HG03558 (cell line): ENCODE results near the gene SLC44A2.
"Not testable (repeated sequence)": the region's sequence is repeated elsewhere in the genome, so short reads cannot be mapped to it uniquely, and the experiment has no call there.

Experiments
- ATAC-seq: cut with Tn5 transposase; IDR thresholded peaks from one replicate; pipeline ENCODE4 v1.9.1; 2021; ENCODE audit warnings: moderate number of reproducible peaks; ENCODE audit not compliant: unreplicated experiment; ENCODE audit errors: extremely low read depth

The SLC44A2 gene

DNA sequence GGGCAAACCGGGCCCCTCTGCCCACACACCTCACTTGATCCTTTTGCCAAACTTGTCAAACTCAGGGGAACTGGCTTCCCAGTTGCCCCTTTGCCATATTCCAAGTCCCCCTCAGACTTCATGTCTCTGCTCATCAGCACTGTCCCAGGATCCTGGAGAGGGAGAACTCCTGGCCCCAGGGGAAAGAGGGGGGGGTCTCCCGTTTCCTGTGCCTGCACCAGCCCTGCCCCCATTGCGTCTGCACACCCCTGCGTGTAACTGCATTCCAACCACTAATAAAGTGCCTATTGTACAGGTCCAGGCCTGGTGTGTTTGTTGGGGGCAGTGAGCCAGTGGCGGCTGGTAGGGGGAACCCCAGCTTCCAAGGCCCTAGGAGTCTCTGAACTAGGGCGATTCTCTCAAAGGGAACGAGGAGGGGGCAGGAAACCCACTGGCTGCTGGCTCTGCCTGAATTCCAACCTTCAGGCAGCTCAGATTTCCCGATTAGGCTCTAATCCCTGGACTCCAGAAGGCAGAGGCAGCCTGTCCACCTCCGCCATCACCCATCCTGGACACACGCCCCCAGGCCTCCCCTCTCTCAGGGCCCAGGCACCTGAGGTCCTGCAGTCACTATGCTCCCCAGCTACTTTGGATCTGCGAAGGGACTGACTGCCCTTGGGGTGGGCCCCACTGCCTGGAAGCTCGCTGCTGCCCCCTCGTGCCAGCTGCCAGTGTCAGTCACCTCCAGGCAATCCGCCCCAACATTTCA, 19.1 kb downstream of the SLC44A2 start:
- no peak for ATAC-seq

DNA sequence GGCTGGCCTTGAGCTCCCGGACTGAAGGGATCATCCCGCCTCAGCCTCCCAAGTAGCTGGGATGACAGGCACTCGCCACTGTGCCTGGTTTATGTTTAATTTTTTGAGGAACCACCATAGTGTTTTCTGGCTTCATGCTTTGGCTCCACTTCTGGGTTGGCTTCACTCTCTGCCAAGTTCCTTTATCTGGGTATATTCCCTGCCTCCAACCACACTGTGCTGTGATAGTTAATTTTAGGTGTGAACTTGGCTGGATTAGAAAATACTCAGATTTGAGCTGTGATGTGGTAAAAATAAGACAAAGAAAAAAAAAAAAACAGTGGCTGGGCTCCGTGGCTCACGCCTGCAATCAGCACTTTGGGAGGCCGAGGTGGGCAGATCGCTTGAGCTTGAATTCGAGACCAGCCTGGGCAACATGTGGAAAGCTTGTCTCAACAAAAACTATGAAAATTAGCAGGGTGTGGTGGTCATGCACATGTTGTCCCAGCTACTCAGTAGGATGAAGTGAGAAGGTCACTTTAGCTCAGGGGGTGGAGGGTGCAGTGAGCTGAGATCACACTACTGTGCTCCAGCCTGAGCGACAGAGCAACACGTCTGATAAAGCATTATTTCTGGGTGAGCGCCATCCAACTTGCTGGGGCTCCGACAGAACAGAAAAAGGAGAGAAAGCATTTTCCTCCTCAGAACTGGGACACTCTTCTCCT, 21.3 kb downstream of the SLC44A2 start:
- ATAC-seq, result no peak

DNA sequence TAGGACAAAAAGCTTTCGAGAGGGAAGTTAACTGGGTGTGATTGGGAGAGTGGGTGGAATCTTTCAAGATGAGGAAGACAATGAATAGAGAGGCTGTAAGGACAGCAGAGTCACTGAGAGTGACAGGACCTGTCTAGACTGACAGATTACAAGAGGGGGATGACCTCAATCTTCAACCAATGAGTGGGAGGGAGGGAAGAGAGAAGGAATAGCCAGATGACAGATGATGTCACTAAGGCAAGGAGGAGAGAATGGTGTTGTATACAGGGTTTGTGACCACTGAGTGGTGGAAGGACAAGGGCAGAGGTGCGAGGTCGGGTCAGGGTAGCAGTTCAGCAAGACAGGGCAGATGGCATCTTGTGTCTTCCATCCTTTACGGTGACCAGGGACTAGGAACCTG, 23.0 kb downstream of the SLC44A2 start:
- no peak for ATAC-seq

DNA sequence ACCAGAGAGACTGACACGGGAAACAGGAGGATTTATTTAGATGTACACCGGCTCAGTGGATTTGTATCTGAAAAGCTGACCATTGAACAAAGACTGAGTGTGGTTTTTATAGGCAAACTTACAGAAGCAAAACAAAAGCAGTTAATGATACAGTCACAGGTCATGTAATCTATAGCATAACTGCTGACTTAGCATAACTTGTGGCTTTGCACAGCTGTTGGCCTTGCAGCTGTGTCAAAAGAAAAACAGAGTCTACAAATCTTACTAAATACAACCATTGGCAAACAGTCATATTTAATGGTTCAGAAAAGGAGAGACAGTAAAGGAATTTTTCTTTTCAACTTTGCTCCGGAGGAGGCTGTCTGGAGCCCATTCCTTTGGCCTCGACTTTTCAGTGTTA, 26.5 kb downstream of the SLC44A2 start:
- no peak for ATAC-seq

DNA sequence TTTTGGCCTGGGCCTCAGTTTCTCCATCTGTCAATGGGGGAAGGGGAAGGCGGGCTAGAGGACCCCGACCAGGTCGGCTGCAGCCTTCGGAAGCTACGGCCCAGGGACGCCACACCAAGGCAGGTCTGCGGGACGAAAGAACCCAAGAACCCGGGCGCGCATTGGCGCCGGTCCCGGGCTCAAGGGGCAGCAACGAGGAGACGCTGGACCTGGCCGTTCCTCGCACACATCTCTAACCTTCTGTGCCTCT, 28.1 kb downstream of the SLC44A2 start:
- no peak for ATAC-seq

DNA sequence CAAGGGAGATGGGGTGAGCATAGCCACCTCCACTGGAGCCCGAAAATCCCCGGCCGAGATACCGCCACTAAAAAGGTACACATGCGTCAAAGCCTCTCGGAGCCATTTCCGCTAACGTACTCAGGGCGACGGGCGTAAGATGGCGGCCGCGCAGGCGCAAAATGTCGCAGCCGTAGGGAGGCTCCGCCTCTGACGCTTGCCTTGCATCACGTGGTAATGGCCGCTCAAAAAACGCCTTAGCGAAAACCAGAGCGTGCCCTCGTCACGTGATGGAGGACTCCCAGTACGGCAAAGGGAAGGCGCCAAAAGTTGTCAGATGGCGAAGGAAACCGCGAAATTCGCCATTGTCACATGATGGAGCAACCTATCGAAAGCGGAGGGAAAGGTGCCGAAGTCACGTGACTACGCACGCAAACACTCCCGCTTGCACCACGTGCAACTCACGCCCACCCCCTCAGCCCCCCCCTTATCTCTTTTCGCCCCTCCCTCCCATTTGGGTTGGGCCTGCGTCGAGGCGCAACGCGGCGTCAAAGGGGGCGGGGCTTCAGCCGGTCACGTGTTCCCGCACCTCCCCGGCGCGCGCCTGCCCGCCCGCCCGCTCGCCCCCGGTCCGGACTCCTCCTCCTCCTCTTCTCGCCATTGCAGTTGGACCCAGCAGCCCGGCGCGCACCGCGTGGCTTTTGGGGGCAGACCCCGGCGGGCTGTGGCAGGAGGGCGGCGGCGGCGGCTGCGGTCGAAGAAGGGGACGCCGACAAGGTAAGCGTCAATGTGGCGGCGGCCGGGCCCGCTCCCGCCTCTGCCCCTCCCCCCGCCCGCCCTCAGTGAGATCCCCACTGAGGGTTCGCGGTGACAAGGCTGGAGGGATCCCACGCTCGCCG, 28.6 kb downstream of the SLC44A2 start, which contains the start of gene ILF3:
ILF3 (plus strand) TSS at position 615 of the 878 bp plus-strand sequence. CDS start 16,260 bp downstream, outside the sequence.
- peak; percentile 56 for ATAC-seq

DNA sequence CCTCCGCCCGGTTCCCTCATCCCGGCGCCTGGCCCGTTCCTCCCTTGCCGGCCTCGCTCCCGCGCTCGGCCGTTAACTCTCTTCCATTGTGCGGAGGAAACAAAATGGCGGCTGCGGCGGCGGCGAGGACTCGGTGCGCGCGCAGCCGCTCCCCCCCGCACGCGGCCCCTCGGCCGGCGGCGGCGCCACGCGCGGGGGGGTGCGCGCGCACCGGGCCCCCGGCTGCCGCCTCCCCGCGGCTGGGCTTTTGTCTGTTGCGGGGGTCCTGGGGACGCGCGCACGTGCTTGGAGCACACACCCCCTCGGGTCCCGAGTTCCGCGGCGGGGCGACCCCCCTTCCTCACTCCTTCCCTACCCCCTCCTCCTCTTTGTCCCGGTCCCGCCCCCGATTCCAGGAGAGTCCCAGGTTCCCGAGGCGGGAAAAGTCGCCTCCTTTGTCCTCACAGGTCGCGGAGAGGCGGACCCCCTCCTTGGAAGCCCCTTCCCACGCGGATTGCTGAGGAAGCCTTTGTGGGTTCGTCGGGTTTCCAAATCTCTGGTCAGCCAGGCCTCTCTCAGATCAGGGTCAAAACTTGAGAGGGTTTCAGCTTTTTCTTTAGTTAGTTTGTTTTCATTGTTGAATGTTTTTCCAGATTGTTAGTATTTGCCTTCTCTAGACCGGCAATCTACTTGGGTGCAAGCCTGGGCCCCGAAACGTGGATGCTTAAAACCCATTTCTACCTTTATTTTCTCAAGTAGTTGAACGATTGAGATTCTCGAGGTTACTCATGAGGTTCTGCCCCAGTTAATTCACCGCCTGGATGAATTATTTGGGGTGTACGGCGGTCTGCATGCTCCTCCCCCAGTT, 29.5 kb downstream of the SLC44A2 start:
- ATAC-seq, result no peak

DNA sequence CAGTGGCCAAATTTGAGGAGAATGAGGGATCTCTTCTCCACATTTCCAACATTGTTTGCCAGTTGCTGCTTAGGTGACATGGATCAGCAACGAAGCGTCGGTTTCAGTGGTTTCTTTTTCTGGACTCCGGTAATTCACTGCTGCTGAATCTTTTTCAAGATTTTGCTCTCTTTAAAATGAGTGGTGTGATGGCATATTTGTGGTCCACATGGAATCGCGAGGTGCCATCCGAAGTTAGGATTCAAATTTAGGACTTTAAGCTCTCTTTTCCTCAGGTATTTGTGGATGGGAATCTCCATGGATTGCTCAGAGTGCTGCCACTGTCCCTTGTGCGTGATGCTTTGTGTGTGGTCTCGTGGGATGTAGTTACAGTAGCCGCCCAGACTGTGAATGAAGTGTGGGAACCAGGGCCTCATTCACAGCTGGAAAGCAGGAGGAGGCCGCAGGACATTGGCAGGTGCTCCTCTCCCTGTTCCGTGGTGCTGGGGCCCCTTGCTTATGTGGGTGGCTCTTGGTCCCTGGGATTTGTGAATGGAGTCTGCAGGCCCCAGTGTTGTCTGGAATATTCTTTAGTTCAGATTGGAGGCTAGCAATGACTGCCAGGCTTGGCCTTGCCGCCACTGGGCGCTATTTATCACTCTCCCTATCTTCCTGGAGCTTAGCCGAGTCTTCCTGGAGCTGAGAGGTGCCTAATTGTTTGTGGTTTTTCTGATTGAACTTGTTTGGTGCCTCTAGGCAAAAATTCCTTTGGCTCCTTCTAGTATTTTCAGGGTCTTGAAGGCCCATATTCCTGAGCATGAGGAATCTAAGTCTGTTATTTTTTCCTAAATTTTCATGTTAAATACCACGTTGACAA, 30.3 kb downstream of the SLC44A2 start:
- no peak for ATAC-seq

DNA sequence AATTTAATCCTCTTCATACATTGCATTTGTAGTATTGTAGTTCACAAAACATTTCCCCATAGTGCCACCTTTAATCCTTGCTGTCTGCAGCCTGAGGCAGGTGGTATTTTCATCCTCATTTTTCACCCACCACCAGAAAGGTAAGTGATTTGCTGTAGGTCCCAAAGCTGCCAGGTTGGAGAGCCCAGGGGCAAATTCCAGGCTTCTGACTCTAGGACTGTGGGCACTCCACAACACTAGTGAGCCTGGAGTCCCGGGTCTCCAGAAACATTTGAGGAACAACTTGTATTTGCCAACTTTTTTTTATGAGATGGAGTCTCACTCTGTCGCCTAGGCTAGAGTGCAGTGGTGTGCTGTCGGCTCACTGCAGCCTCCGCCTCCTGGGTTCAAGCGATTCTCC, 35.0 kb downstream of the SLC44A2 start:
- no peak for ATAC-seq

DNA sequence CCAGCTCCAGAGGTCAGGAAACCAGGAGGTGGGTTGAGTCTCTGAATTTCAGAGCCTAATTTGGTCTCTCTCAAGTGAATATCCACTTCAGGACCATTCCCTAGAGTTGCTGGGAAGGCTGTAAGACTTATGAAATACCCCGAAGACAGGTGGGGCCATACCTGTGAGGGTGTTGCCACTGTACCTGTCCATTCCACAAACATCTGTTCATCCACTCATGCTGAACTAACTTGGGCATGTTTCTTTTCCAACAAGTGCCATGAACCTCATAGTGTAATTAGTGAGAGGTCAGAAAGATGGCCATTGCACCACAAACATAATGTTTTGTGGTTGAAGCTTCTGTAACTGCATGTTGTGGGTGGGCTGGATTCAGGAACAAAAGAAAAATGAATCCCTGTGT, 36.6 kb downstream of the SLC44A2 start:
- no peak for ATAC-seq

DNA sequence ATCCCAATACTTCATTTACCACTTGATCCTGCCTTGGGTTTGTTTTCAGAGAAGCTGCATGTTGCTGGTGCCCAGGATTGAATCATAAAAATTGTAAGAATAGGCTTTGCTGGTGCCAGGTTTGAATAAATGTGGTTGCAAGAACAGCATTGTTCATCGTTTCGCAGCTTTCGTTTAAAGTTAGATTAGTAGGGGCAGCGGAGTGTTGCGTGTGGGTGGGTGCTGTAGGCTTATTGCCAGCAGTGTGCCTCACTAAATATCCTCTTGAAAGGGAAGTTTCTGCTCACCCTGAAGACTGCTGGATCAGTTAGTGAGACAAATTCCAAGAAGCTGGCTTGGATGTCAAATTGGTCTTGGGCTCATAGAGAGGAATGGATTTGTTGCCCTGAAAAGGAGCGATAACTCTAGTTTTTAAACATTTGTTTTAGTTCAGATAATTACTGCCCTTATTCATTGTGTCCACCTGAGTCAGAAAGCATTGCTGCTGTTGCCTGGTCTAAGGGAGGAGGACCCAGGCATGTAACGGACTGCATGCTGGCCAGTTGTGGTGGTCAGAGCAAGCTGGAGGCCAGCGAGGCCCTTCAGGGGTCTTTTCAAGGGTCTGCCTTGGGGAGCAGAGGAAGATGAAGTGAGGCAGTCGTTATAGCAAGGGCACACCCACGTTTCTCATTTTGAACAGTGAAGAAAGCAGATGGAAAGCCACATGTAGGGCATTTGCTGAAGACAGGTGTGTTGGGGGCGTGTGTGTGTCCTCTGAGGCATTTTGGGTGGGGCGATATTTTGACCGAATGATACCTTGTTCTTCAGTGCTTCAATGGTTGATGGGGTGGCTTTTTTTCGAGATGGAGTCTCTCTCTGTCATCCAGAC, 37.3 kb downstream of the SLC44A2 start:
- ATAC-seq, result no peak

DNA sequence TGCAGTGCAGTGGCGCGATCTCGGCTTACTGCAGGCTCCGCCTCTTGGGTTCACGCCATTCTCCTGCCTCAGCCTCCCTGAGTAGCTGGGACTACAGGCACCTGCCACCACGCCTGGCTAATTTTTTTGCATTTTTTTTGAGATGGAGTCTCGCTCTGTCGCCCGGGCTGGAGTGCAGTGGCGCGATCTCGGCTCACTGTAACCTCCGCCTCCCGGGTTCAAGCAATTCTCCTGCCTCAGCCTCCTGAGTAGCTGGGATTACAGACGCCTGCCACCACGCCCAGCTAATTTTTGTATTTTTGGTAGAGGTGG, 37.9 kb downstream of the SLC44A2 start:
- not testable (repeated sequence) for ATAC-seq

DNA sequence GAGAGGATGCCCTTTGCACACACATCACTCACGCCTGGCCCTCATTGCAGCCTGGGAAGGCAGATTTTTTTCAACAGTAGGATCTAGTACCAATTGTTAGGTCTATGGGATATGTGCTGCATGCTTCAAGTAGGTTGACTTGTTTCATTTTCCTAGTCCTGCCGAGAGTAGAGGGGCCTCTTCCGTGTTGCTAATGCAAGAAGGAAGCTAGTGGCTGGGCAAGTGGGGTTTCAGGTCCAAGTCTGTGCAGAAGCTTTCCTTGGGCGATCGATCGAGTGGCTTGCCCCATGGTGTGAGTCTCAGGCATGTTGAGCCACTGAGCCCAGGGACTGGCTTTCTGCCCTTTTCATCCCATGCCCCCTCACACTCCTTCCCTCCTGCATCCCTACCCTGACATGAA, 42.5 kb downstream of the SLC44A2 start:
- no peak for ATAC-seq

DNA sequence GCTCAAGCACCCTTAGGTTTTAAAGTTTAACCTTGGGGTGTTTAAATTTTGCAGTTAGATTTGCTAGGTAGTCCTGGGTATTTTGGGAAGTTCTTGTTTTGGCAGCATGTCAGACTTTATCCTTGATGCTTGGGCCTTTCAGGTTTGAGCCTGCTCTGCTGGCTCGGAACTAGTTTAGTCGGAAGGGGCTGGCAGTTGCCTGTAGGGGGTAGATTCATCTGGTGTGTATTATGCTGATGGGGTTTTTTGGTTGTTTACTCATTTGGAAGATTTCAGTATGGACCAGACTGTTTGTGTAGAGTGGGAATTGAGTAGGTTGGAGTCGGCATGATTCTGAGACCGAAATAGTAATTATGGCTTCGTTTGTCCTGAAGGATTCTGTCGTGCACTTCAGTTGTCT, 43.9 kb downstream of the SLC44A2 start:
- ATAC-seq, result no peak

DNA sequence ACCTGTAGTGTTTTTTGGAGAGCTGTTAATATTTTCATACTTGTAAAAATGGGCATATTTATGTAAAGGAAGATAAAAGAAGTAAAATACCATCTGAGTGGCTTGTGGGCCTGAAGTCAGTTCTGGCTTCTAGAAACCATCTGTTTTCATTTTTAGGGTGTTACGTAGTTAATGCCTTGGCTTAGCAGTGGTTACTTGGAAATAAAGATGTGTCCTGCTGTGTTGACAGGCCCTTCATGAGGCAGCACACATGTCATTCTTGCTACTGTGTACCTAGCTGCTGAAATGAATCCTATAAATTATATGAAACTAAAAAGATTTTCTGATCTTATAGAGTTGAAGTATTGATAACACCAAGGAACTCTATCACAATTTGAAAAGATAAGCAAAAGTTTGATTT, 44.8 kb downstream of the SLC44A2 start:
- ATAC-seq, result no peak

DNA sequence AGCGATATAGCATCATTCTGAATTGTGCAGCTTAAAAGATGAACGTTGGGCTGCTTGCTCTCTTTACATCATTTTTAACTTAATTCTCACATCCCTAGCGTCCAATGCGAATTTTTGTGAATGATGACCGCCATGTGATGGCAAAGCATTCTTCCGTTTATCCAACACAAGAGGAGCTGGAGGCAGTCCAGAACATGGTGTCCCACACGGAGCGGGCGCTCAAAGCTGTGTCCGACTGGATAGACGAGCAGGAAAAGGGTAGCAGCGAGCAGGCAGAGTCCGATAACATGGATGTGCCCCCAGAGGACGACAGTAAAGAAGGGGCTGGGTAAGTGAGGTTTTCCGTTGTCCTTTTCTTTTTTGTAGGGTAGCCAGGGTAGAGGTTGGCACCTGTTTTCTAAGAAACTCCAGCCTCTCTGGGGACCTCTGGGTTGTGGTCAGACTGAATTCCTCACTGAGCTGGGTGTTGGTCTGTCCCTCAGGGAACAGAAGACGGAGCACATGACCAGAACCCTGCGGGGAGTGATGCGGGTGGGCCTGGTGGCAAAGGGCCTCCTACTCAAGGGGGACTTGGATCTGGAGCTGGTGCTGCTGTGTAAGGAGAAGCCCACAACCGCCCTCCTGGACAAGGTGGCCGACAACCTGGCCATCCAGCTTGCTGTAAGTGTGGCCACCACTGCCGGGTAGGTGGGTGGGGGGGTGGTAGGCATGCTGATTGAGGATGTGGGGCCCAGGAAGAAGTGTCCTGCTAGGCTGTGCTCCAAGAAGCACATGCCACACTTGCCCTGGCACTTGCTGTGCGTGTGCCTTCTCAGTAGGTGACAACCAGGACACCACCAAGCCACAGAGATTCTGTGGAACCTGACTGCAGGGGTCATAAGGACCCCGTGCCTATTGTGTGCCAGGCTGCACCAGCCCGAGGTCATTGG, 45.8 kb downstream of the SLC44A2 start:
- ATAC-seq, result no peak

DNA sequence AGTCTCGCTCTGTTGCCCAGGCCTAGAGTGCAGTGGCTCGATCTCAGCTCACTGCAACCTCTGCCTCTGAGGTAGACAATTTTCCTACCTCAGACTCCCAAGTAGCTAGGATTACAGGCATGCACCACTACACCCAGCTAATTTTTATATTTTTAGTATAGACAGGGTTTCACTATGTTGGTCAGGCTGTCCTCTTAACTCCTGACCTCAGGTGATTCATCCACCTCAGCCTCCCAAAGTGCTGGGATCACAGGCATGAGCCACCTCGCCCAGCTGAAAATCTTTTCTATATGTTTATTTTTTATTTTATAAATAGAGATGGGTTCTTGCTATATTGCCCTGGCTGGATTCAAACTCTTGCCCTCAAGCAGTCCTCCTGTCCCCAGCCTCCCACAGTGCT, 46.6 kb downstream of the SLC44A2 start:
- ATAC-seq, result not testable (repeated sequence)

DNA sequence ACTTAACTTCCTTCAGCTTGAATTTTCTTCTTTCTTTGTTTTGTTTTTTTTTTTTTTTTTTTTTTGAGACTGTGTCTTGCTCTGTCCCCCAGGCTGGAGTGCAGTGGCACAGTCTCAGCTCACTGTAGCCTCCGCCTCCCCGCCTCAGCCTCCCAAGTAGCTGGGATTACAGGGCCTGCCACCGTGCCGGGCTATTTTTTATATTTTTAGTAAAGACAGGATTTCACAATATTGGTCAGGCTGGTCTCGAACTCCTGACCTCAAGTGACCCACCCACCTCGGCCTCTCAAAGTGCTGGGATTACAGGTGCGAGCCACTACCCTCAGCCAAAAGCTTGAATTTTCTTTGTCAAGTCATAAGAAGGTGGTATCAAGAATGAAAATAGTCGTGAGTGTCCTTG, 49.9 kb downstream of the SLC44A2 start:
- not testable (repeated sequence) for ATAC-seq
